ENCODE measurements around the gene POLR2J3.
"Not testable (repeated sequence)": the region's sequence is repeated elsewhere in the genome, so short reads cannot be mapped to it uniquely, and the experiment has no call there.

DNA sequence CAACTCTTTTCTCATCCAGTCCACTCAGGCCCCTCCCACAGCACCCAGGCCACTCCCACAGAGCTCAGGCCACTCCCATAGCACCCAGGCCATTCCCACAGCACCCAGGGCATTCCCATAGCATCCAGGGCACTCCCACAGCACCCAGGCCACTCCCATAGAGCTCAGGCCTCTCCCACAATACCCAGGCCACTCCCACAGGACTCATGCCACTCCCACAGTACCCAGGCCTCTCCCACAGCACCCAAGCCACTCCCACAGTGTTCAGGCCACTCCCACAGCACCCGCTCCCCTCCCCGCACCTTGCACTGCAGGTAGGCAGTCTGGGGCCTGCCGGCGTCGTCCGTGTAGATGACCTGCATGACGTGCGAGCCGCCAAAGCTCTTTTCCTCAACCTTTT lies 17.5 kb upstream of the POLR2J3 start:
- TF ChIP-seq, protein P1, sequence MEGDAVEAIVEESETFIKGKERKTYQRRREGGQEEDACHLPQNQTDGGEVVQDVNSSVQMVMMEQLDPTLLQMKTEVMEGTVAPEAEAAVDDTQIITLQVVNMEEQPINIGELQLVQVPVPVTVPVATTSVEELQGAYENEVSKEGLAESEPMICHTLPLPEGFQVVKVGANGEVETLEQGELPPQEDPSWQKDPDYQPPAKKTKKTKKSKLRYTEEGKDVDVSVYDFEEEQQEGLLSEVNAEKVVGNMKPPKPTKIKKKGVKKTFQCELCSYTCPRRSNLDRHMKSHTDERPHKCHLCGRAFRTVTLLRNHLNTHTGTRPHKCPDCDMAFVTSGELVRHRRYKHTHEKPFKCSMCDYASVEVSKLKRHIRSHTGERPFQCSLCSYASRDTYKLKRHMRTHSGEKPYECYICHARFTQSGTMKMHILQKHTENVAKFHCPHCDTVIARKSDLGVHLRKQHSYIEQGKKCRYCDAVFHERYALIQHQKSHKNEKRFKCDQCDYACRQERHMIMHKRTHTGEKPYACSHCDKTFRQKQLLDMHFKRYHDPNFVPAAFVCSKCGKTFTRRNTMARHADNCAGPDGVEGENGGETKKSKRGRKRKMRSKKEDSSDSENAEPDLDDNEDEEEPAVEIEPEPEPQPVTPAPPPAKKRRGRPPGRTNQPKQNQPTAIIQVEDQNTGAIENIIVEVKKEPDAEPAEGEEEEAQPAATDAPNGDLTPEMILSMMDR (IDR thresholded peaks at IDR 0.05; ENCODE audit: poor library complexity), result not testable (repeated sequence)
- TF ChIP-seq EZH2 (IDR thresholded peaks at IDR 0.05; ENCODE audit: borderline replicate concordance); EZH2phosphoT487 (IDR thresholded peaks at IDR 0.05; ENCODE audit: low read depth, severe bottlenecking, unreplicated experiment): not testable (repeated sequence)
